IPS DF 4.7 (cell line): ENCODE results near the gene DNAH12.
"Not testable (repeated sequence)": the region's sequence is repeated elsewhere in the genome, so short reads cannot be mapped to it uniquely, and the experiment has no call there.

Experiments
- DNase-seq: peaks from one replicate; pipeline ENCODE4 v3.0.0-alpha.2; 2013; ENCODE audit warnings: low spot score; ENCODE audit errors: extremely low read depth

DNAH12 gene

GRCh38 chr3:57331078-57331610 is 213.0 kb downstream of the DNAH12 start:
- no peak for DNase-seq

- not testable (repeated sequence) for DNase-seq
These were observed 217.6 kb downstream of the DNAH12 start for GRCh38 chr3:57326498-57326897.

- DNase-seq = no peak
These were observed 229.9 kb downstream of the DNAH12 start for GRCh38 chr3:57314204-57314603.

- DNase-seq = no peak
These were observed 234.3 kb downstream of the DNAH12 start for GRCh38 chr3:57309769-57310360.

- DNase-seq = not testable (repeated sequence)
These were observed 240.6 kb downstream of the DNAH12 start for GRCh38 chr3:57303520-57303919.

GRCh38 chr3:57298041-57298440 is 246.1 kb downstream of the DNAH12 start:
- no peak for DNase-seq

DNA sequence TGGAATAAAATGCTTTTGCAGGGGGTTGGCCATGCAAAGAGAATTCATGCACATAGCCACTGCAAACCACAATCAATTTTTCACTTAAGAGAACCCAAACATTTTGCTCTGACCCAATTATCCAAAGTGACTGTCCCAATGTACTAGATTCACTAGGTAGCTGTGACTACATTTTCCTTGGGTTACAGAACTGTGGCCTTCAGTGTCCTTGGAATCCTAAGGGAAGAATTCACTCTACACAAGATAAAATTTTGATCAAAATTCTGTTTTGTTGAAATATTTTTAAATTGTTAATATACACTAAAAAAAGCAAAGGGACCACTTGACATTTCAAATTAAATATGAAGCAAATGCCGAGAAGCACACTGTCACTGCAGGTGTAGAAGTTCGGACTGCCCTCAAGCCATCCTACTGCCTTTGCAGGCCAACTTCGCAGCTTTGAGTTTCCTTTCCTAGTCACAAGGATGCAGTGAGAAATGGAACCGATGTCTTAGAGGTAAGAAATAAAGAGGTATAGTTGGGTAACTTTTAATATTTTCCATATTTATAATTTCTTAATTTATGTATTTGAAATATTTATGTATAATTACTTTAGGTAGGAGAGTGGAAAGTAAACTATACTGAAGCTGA is 251.1 kb downstream of the DNAH12 start:
- DNase-seq = no peak

- no peak for DNase-seq
These were observed 251.8 kb downstream of the DNAH12 start, which contains the start of gene ASB14 for GRCh38 chr3:57292159-57292896. TSS of gene ASB14 (minus strand) at chr3:57292685. CDS start at chr3:57292033, 652 bp downstream.

- DNase-seq = no peak
These were observed 255.7 kb downstream of the DNAH12 start for GRCh38 chr3:57288403-57288802.

DNA sequence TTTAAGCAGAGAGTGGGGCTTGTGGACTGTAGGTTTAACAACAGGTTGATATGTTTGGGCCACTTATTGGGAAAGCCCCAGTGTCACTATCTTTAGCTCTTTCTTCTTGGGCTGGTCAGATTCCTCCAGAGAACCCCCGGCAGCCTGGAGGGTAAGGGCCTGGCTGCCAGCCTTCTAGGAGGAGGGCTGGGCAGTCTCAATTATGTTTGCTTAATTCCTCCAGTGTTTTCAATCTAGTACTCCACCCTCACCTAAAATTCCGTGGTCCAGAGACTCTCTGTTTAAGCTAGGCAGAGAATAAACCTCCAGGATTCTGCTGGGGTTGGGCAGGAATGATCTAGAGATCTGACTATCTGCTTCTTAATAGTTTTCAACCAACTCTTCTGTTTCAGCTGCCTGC is 256.9 kb downstream of the DNAH12 start:
- DNase-seq = no peak

DNA sequence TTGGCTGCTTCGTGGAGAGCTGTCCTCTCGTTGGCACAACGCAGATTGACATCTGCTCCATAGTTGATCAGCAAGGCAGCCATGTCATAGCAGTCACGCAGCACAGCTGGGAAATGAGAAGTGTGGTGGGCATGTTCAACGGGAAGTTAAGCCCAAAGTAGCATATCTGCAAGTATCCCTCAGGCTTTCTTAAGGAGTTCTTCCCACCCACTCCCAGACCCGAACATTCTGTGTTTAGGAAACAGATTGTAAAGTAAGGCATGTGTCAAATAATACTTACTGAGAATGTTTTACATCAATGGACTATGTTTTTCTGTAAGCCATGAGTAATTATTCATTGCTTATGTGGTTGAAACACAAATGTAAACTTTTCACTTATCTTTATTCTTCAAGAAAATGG is 260.8 kb downstream of the DNAH12 start:
- DNase-seq = no peak

DNA sequence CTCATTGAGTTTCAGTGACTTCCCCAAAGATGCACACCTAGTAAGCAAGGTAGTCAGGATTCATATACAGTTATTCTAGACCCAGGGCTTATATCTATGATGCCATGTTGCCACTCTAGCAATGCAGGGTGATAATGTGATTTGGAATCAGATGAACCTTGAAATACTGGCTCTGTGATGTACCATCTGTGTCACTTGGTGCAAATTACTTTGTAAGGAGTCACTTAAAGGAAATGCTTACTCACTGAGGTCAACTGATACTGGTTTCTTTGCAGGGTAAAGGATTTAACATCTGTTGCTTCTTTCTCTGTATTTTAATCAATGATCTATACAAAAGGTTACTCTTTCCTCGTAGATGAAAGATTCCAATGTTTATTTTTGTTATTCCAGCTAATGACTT is 262.4 kb downstream of the DNAH12 start:
- no peak for DNase-seq

DNA sequence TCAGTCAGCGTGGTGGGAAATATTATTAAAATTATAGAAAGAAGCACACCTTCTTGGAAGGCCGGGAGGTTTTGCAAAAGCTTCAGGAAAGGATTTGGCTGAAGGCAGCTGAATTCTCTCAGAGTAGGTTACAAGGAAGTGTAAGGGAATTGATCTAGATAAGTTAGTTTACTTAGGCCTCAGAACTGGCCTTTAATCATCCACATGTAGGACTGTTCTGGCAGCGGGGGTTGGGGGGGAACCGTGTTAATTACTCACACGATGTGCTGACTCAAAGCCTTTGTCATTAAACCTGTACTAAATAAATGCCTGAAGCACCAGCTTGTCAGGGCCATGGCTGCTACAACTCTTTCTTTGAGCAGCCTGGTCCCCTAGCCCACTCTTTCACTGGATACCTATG is 264.5 kb downstream of the DNAH12 start:
- DNase-seq = no peak

DNA sequence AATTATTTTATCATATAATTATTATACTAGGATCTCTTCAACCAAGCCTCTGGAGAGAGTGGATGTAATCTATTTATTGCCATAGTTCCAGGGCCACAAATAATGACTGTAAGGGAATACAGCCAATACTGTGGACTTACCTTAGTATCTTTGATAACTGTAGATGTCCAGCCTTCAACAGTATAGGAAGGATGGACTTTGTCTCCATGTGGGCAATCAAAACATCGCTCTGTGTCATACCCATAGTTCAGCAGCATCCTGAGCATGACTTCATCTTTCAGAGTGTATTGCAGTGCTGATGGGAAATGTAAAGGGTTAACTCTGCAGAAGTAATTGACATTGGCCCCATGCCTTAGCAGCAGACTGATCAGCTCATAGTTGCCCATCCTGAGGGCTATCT is 265.9 kb downstream of the DNAH12 start:
- DNase-seq = no peak

DNA sequence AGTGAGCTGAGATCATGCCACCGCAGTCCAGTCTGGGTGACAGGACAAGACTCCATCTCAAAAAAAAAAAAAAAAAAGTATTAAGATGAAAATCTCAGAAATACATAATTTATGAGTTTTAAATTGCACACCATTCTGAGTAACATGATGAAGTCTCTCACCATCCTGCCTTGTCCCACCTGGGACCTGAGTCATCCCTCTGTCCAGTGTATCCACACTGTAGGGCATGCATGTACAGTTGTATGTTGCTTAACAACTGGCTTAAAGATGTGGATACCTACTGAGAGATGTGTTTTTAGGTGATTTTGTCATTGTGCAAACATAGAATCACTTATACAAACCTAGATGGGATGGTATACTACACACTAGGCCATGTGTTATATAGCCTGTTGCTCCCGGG is 268.8 kb downstream of the DNAH12 start:
- DNase-seq = no peak

GRCh38 chr3:57274845-57275244 is 269.3 kb downstream of the DNAH12 start:
- DNase-seq = no peak

DNA sequence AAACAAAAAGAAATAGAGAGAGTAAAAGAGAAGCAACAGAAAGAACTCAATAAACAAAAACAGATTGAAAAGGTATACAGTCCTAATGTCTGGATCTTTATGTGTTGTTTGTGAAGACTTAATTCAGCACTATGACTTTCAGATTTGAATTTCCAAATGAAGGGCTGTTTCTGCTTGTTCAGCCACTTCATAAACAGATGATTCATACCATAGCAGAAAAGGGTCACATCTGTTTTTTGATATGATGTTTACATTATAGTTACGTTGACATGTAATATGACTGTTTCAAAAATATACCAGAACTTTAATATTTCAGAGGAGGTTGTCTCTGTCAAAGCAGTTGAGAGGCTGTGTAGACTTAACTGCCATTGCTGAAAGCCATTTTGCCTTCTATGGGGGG is 275.7 kb downstream of the DNAH12 start:
- no peak for DNase-seq

- DNase-seq = no peak
These were observed 282.2 kb downstream of the DNAH12 start for GRCh38 chr3:57261929-57262328.

DNA sequence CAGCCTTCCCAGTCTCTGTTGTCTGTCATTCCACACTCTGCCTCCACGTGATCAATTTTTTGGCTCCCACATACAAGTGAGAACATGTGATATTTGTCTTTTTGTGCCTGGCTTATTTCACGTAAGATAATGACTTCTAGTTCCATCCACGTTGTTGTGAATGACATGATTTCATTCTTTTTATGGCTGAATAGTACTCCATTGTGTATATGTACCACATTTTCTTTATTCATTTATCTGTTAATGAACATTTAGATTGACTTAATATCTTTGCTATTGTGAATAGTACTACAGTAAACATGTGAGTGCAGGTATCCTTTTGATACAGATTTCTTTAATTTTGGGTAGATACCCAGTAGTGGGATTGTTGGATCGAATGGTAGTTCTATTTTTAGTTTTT is 283.0 kb downstream of the DNAH12 start:
- DNase-seq = no peak

DNA sequence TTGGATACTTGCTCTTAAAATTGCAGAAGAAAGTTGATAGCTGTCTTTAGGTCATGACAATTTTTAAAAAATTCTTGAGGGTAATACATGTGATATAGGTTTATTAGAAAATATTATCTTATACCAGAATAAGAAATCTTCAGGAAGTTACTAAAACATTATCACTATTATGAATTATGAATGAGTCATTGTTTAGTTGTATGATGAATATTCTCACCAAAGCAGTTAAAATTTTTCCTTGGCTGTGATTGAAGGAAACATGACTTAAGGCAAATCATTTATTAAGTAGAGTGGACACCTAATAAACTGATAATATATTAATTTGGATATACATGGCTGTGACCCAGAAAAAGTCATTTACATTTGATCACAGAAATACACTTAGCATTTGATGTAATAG is 286.5 kb downstream of the DNAH12 start:
- DNase-seq = no peak

DNA sequence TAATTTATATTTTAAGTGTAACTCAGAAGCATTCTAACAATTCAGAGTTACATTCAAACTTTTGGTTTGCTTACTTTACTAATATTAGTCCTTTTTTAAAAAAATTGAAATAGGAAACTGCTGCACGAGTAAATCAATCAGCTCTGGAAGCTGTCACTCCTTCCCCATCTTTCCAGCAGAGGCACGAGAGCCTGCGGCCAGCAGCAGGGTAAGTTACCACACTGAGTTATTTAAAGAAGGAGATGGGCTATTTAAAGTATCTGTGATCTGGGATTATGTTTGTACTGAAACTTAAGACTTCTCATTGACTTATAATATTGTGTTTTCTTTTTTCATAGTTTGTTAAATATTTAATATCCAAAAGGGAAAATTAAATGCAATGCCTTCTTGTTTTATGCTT is 287.3 kb downstream of the DNAH12 start:
- DNase-seq = no peak

- no peak for DNase-seq
These were observed 291.7 kb downstream of the DNAH12 start for GRCh38 chr3:57252404-57252803.
